Dendritic cell treated with granulocyte-macrophage colony-stimulating factor and Interleukin-4, amounts not matched to agents 40 ng/mL and 50 ng/mL, for 4 days (primary cell): Measurements from ENCODE around the gene FTCDNL1.

Source experiments
- H3K27ac Mint-ChIP-seq: one replicate; pipeline ENCODE4 v1.8.0; 2022; ENCODE audit warnings: mild to moderate bottlenecking, mixed read lengths
- H3K27me3 Mint-ChIP-seq: one replicate; pipeline ENCODE4 v1.8.0; 2022; ENCODE audit warnings: mild to moderate bottlenecking, mixed read lengths
- H3K36me3 Mint-ChIP-seq: one replicate; pipeline ENCODE4 v1.8.0; 2022; ENCODE audit warnings: low read depth, mixed read lengths
- H3K4me1 Mint-ChIP-seq: one replicate; pipeline ENCODE4 v1.8.0; 2022; ENCODE audit warnings: low read depth, mixed read lengths
- H3K4me3 Mint-ChIP-seq: one replicate; pipeline ENCODE4 v1.8.0; 2022; ENCODE audit warnings: mild to moderate bottlenecking, moderate library complexity, mixed read lengths
- H3K9me3 Mint-ChIP-seq: one replicate; pipeline ENCODE4 v1.8.0; 2022; ENCODE audit warnings: mixed read lengths
- intact Hi-C: fragments of 100-400 bp; cut with micrococcal nuclease; formaldehyde crosslinking; loops from one replicate; pipeline ENCODE4 v1.15.0; 2022

FTCDNL1 gene

GRCh38 chr2:199850718-199851500, at the start of gene FTCDNL1:
TSS of gene FTCDNL1 (minus strand) at chr2:199851192. CDS start at chr2:199848962, 2,230 bp downstream.
- intact Hi-C loops = loop anchor here (2.0 to 10.0 kb wide), 2 partner anchors 60 to 396 kb away; partner anchors contain the start of genes C2orf69 and SATB2
- Mint-ChIP-seq H3K36me3 (peaks cover 25% of the 10 kb centered on the region), H3K9me3 (peaks cover 7% of the 10 kb centered on the region), H3K4me1 (peaks cover 5% of the 10 kb centered on the region), H3K4me3 (peak within 1 kb of the TSS; percentile 84), H3K27me3 (no peaks in the 10 kb centered on the region), H3K27ac (peak within 1 kb of the TSS; percentile 99)

- Mint-ChIP-seq H3K9me3 (no peaks in the 10 kb centered on the region), H3K36me3 (no peaks in the 10 kb centered on the region), H3K27ac (no peak overlapping the region), H3K4me1 (no peaks in the 10 kb centered on the region), H3K4me3 (no peak overlapping the region), H3K27me3 (no peaks in the 10 kb centered on the region)
- intact Hi-C loops = no loop called here
Measured at GRCh38 chr2:199896617-199897016, 45.6 kb upstream of the FTCDNL1 start.

GRCh38 chr2:199895406-199895805, 44.4 kb upstream of the FTCDNL1 start:
- Mint-ChIP-seq H3K9me3 (no peaks in the 10 kb centered on the region), H3K4me1 (no peaks in the 10 kb centered on the region), H3K27ac (no peak overlapping the region), H3K4me3 (no peak overlapping the region), H3K27me3 (no peaks in the 10 kb centered on the region), H3K36me3 (no peaks in the 10 kb centered on the region)
- intact Hi-C loops = no loop called here

GRCh38 chr2:199883474-199884212, 32.7 kb upstream of the FTCDNL1 start:
- H3K4me1 Mint-ChIP-seq = no peaks in the 10 kb centered on the region
- no peaks in the 10 kb centered on the region for H3K27me3 Mint-ChIP-seq
- peaks cover 7% of the 10 kb centered on the region for H3K9me3 Mint-ChIP-seq
- H3K36me3 Mint-ChIP-seq = no peaks in the 10 kb centered on the region
- no peak overlapping the region for H3K4me3 Mint-ChIP-seq
- intact Hi-C loops = no loop called here
- H3K27ac Mint-ChIP-seq = no peak overlapping the region

- Mint-ChIP-seq H3K4me1 (no peaks in the 10 kb centered on the region), H3K9me3 (peaks cover 7% of the 10 kb centered on the region), H3K4me3 (no peak overlapping the region), H3K27me3 (no peaks in the 10 kb centered on the region), H3K36me3 (no peaks in the 10 kb centered on the region), H3K27ac (no peak overlapping the region)
- intact Hi-C loops = no loop called here
Measured at GRCh38 chr2:199882667-199883066, 31.7 kb upstream of the FTCDNL1 start.

- Mint-ChIP-seq H3K36me3 (no peaks in the 10 kb centered on the region), H3K27me3 (no peaks in the 10 kb centered on the region), H3K4me3 (no peak overlapping the region), H3K4me1 (no peaks in the 10 kb centered on the region), H3K9me3 (peaks cover 18% of the 10 kb centered on the region), H3K27ac (no peak overlapping the region)
- intact Hi-C loops = no loop called here
Measured at GRCh38 chr2:199875400-199875799, 24.4 kb upstream of the FTCDNL1 start.

GRCh38 chr2:199874209-199874608, 23.2 kb upstream of the FTCDNL1 start:
- Mint-ChIP-seq H3K27me3 (no peaks in the 10 kb centered on the region), H3K4me3 (no peak overlapping the region), H3K4me1 (no peaks in the 10 kb centered on the region)

GRCh38 chr2:199870581-199870980, 19.6 kb upstream of the FTCDNL1 start:
- intact Hi-C loops = no loop called here
- Mint-ChIP-seq H3K4me1 (no peaks in the 10 kb centered on the region), H3K36me3 (no peaks in the 10 kb centered on the region), H3K9me3 (peaks cover 18% of the 10 kb centered on the region), H3K27ac (no peak overlapping the region), H3K4me3 (no peak overlapping the region), H3K27me3 (no peaks in the 10 kb centered on the region)

More at GRCh38 chr2:199874209-199874608, 23.2 kb upstream of the FTCDNL1 start:
- intact Hi-C loops = no loop called here
- Mint-ChIP-seq H3K9me3 (peaks cover 18% of the 10 kb centered on the region), H3K36me3 (no peaks in the 10 kb centered on the region), H3K27ac (no peak overlapping the region)

GRCh38 chr2:199869653-199870052, 18.7 kb upstream of the FTCDNL1 start:
- H3K27me3 Mint-ChIP-seq = no peaks in the 10 kb centered on the region
- H3K36me3 Mint-ChIP-seq = no peaks in the 10 kb centered on the region
- H3K4me3 Mint-ChIP-seq = no peak overlapping the region
- H3K27ac Mint-ChIP-seq = no peak overlapping the region
- peaks cover 10% of the 10 kb centered on the region for H3K9me3 Mint-ChIP-seq
- intact Hi-C loops = loop anchor here (10.0 kb wide), 1 partner anchor 135 kb away; no protein-coding TSS in a partner anchor
- H3K4me1 Mint-ChIP-seq = no peaks in the 10 kb centered on the region

- H3K9me3 Mint-ChIP-seq = peaks cover 6% of the 10 kb centered on the region
- H3K27ac Mint-ChIP-seq = no peak overlapping the region
- no peaks in the 10 kb centered on the region for H3K36me3 Mint-ChIP-seq
- no peak overlapping the region for H3K4me3 Mint-ChIP-seq
- no peaks in the 10 kb centered on the region for H3K27me3 Mint-ChIP-seq
- H3K4me1 Mint-ChIP-seq = no peaks in the 10 kb centered on the region
- intact Hi-C loops = loop anchor here (10.0 kb wide), 1 partner anchor 134 kb away; no protein-coding TSS in a partner anchor
Measured at GRCh38 chr2:199869227-199869541, 18.2 kb upstream of the FTCDNL1 start.

GRCh38 chr2:199868431-199869226, 17.6 kb upstream of the FTCDNL1 start:
- H3K4me3 Mint-ChIP-seq = no peak overlapping the region
- no peaks in the 10 kb centered on the region for H3K27me3 Mint-ChIP-seq
- intact Hi-C loops = loop anchor here (10.0 kb wide), 1 partner anchor 134 kb away; no protein-coding TSS in a partner anchor
- H3K36me3 Mint-ChIP-seq = no peaks in the 10 kb centered on the region
- H3K27ac Mint-ChIP-seq = no peak overlapping the region
- no peaks in the 10 kb centered on the region for H3K4me1 Mint-ChIP-seq
- H3K9me3 Mint-ChIP-seq = peaks cover under 1% of the 10 kb centered on the region

- no peak overlapping the region for H3K27ac Mint-ChIP-seq
- H3K36me3 Mint-ChIP-seq = no peaks in the 10 kb centered on the region
- intact Hi-C loops = loop anchor here (10.0 kb wide), 1 partner anchor 131 kb away; no protein-coding TSS in a partner anchor
- H3K27me3 Mint-ChIP-seq = no peaks in the 10 kb centered on the region
- no peak overlapping the region for H3K4me3 Mint-ChIP-seq
- no peaks in the 10 kb centered on the region for H3K9me3 Mint-ChIP-seq
- H3K4me1 Mint-ChIP-seq = no peaks in the 10 kb centered on the region
Measured at GRCh38 chr2:199865905-199866304, 14.9 kb upstream of the FTCDNL1 start.

GRCh38 chr2:199862788-199863187, 11.8 kb upstream of the FTCDNL1 start:
- Mint-ChIP-seq H3K27ac (no peak overlapping the region), H3K4me3 (no peak overlapping the region), H3K27me3 (no peaks in the 10 kb centered on the region), H3K9me3 (no peaks in the 10 kb centered on the region), H3K36me3 (no peaks in the 10 kb centered on the region), H3K4me1 (no peaks in the 10 kb centered on the region)
- intact Hi-C loops = loop anchor here (10.0 kb wide), 1 partner anchor 128 kb away; no protein-coding TSS in a partner anchor
